Measurements from ENCODE around the gene HSPB7. TPM values are rescaled to one million over a fixed set of nuclear protein-coding genes. Genes with fewer than 3 reads are reported as not detected.

The HSPB7 gene
- total and polyA plus RNA-seq, 2 of the 8 experiments (the other 6 are each of a cell fraction or from before 2014, with no cell fraction given): not detected

GRCh38 chr1:16050328-16050727, 32.5 kb upstream of the HSPB7 start:
- CTCF ChIA-PET (ENCODE audit: partially characterized antibody): interaction anchor here (0.6 to 2.1 kb wide), 6 partner anchors 10 to 42 kb away, joined by 3 to 8 read pairs (median 4); no protein-coding TSS in a partner anchor
- no peak for DNase-seq (ENCODE audit: low read depth in 1 of 2, low spot score in 2 of 2)
- H3K27me3 ChIP-seq (replicated peaks in 1 of 4; ENCODE audit: control insufficient read depth in 3 of 4, extremely low read depth in 1 of 4, insufficient read depth in 3 of 4, low read length in 3 of 4): peaks cover 0 to 6% (median 0%) of the 10 kb centered on the region in 4 experiments; a peak in 1 of 7 replicates
- no peak for TF ChIP-seq E2F6 (IDR thresholded peaks at IDR 0.05)
- TF ChIP-seq KDM5A (IDR thresholded peaks at IDR 0.05; ENCODE audit: low read length): no peak
- no peak for TF ChIP-seq SAP30 (IDR thresholded peaks at IDR 0.05; ENCODE audit: insufficient read depth, insufficient replicate concordance, low read length)
- no peak for TF ChIP-seq RNF2 (IDR thresholded peaks at IDR 0.05; ENCODE audit: borderline replicate concordance, low read depth, low read length, missing control alignments, poor library complexity, severe bottlenecking)
- TF ChIP-seq CTBP2 (IDR thresholded peaks at IDR 0.05; ENCODE audit: borderline replicate concordance, insufficient read depth, insufficient read length, low read length): no peak
- TF ChIP-seq, protein P1, sequence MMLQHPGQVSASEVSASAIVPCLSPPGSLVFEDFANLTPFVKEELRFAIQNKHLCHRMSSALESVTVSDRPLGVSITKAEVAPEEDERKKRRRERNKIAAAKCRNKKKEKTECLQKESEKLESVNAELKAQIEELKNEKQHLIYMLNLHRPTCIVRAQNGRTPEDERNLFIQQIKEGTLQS (IDR thresholded peaks at IDR 0.05; ENCODE audit: insufficient read depth, low read depth, low read length): no peak
- TF ChIP-seq SP2 (IDR thresholded peaks at IDR 0.05; ENCODE audit: low read length): no peak
- no peak for TF ChIP-seq RAD21 (IDR thresholded peaks at IDR 0.05 in 1 of 2, conservative IDR thresholded peaks at IDR 0.05 in 1 of 2; ENCODE audit: low read depth in 2 of 2, low read length in 2 of 2)
- TF ChIP-seq YY1 (IDR thresholded peaks at IDR 0.05; ENCODE audit: low read depth, low read length): no peak
- TF ChIP-seq SP4 (IDR thresholded peaks at IDR 0.05; ENCODE audit: low read length): no peak
- TF ChIP-seq RXRA (IDR thresholded peaks at IDR 0.05; ENCODE audit: insufficient read depth, low read depth, low read length): no peak

More at GRCh38 chr1:16050328-16050727, 32.5 kb upstream of the HSPB7 start:
- H3K4me3 ChIP-seq (ENCODE audit: extremely low read depth in 1 of 4, insufficient read depth in 2 of 4, low read depth in 3 of 4, low read length in 4 of 4): no peak overlapping the region
- H4K5ac ChIP-seq (ENCODE audit: insufficient read length, low read depth, low read length): no peak overlapping the region
- H3K14ac ChIP-seq (ENCODE audit: insufficient read length): no peak overlapping the region
- H3K36me3 ChIP-seq (ENCODE audit: control insufficient read depth in 2 of 4, insufficient read depth in 4 of 4, low read length in 3 of 4): no peaks in the 10 kb centered on the region
- no peak for FAIRE-seq
- POLR2A ChIA-PET (ENCODE audit: partially characterized antibody): interaction anchor here (1.4 kb wide), 1 partner anchor 9 kb away, joined by 7 read pairs; no protein-coding TSS in a partner anchor
- H2BK12ac ChIP-seq (ENCODE audit: low read depth, low read length): peak overlapping the region; percentile 50; the same call in 1 of the 2 replicates
- no peaks in the 10 kb centered on the region for H3K9me3 ChIP-seq (ENCODE audit: insufficient read depth in 2 of 2, low read depth in 1 of 2, low read length in 1 of 2)
- peaks cover 0 to 22% (median 5%) of the 10 kb centered on the region in 4 experiments; a peak in 6 of 7 replicates for H3K4me1 ChIP-seq (replicated peaks in 1 of 4; ENCODE audit: control insufficient read depth in 3 of 4, insufficient read depth in 4 of 4, low read length in 3 of 4)
- no peaks in the 10 kb centered on the region for H4K20me1 ChIP-seq (replicated peaks in 1 of 2; ENCODE audit: control insufficient read depth in 1 of 2, insufficient read depth in 2 of 2, low read length in 2 of 2)
- H3K56ac ChIP-seq (replicated peaks; ENCODE audit: insufficient read length, low read depth, low read length): peak overlapping the region; percentile 59
- H3K27ac ChIP-seq (ENCODE audit: low read depth, low read length): no peak overlapping the region
- no peak overlapping the region for H3K4ac ChIP-seq (replicated peaks; ENCODE audit: insufficient read length, low read depth, low read length)
- peak overlapping the region; percentile 79; the same call in 1 of the 2 replicates for H4K8ac ChIP-seq (ENCODE audit: extremely low read depth, insufficient read depth, low read length)
- H3K23ac ChIP-seq (ENCODE audit: insufficient read length): no peak overlapping the region
- H3K4me2 ChIP-seq (ENCODE audit: insufficient read depth in 1 of 2, low read depth in 2 of 2, low read length in 2 of 2): peak overlapping the region; percentile 31 to 36; a peak in 3 of 4 replicates
- H3K23me2 ChIP-seq (ENCODE audit: low read depth, low read length): peaks cover 4% of the 10 kb centered on the region
- 93% methylated on average over 5 of the region's 7 CpGs; no CpG with 5 or more reads in 1 of the 2 experiments for WGBS, 2 experiments (ENCODE audit: extremely low coverage in 1 of 2, insufficient coverage in 1 of 2, insufficient read length in 1 of 2, insufficient replicate concordance in 2 of 2, low coverage in 1 of 2, low lambda C conversion rate in 2 of 2, missing lambda C conversion rate in 1 of 2)
- H4K91ac ChIP-seq (replicated peaks; ENCODE audit: insufficient read length, low read length): peak overlapping the region; percentile 65
- no peak overlapping the region for H2BK120ac ChIP-seq (replicated peaks; ENCODE audit: low read depth, low read length)
- H2BK20ac ChIP-seq (ENCODE audit: low read length): no peak overlapping the region
- H2BK15ac ChIP-seq (ENCODE audit: low read length): peak overlapping the region; percentile 72; the same call in 1 of the 2 replicates
- H3K79me2 ChIP-seq (ENCODE audit: control insufficient read depth in 1 of 2, insufficient read depth in 2 of 2, low read length in 2 of 2): no peaks in the 10 kb centered on the region
- H2AK5ac ChIP-seq (ENCODE audit: low read depth, low read length): 0 out of 2 replicates have a peak overlapping the region, but pooled peaks have one; percentile 53
- H2AFZ ChIP-seq (ENCODE audit: low read length): no peak overlapping the region
- H2BK5ac ChIP-seq (ENCODE audit: low read depth, low read length): no peak overlapping the region
- no peak overlapping the region; the same call in 1 of the 2 replicates for H3K18ac ChIP-seq (ENCODE audit: extremely low read depth, low read length)
- H3K9ac ChIP-seq (replicated peaks in 1 of 4; ENCODE audit: extremely low read depth in 1 of 4, low read depth in 3 of 4, low read length in 3 of 4): no peak overlapping the region; a peak in 1 of 7 replicates
- no peaks in the 10 kb centered on the region for H3K79me1 ChIP-seq (ENCODE audit: low read depth, low read length)
